GM19193 (cell line): Measurements from ENCODE around the gene SCN1B.

Source experiments
- POLR2A ChIP-seq: IDR thresholded peaks from 4 replicates; pipeline ENCODE4 v1.6.1; 2011; ENCODE audit not compliant: insufficient read depth, insufficient read length; ENCODE audit errors: extremely low read depth

Gene SCN1B

DNA sequence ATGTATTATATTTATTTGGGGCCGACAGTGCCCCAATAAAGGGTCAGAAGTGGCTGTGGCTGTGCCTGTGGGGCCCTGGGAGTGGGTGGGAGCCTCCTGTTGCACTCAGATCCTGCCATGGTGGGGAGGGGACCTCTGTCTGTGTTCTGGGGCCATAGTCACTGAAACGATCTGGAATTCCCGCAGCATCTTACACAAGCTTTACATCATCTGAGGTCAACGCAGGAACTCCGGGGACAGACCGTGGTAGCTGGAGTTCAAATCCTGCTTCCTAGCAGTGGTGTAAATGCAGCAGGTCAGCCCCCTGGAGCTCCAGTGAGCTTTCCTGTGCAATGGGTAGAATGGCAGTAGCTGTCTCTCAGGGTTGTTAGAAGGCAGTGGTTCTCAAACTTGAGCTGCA lies 3.9 kb upstream of the SCN1B start:
- no peak for TF ChIP-seq POLR2A

GRCh38 chr19:35027009-35027408 lies 3.3 kb upstream of the SCN1B start:
- TF ChIP-seq POLR2A: no peak

DNA sequence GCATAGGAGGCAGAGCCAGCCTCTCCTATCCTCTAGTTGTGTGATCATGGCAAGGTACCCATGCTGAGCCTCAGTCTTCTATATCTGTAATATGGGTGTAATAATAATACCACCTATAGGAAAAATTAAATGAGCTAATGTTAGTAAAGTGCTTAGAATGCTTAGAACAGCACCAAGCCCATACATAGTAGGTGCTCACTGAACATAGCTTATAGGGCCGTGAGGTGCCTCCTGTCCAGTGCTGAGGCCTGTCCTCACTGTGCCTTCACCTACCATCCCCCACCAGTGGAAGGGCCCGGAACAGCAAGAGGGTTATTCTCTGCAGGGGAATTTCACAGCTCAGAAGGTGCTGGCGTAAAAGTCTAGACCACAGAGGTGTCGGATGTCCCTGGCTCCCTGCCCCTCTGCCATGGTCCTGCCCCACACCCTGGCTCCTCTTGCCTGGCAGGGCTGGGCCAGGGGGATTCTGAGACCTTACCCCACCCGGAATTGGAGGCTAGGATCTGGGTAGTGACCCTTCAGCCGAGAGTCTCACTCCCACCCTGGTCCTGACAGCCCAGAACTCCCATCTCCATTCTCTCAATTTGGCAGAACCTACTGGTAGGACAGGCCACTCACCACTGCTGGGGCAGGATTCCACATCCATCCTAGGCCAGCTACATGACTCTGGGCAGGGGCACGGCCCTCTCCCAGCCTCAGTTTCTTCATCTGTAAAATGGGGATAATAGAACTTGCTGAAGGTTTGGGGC lies 2.2 kb upstream of the SCN1B start:
- no peak for TF ChIP-seq POLR2A

GRCh38 chr19:35029737-35030256 lies 473 bp upstream of the SCN1B start:
- TF ChIP-seq POLR2A: no peak

- no peak for TF ChIP-seq POLR2A
These were observed 1.0 kb downstream of the SCN1B start for GRCh38 chr19:35031072-35031881.

- no peak for TF ChIP-seq POLR2A
These were observed 2.1 kb downstream of the SCN1B start for GRCh38 chr19:35032356-35032865.

DNA sequence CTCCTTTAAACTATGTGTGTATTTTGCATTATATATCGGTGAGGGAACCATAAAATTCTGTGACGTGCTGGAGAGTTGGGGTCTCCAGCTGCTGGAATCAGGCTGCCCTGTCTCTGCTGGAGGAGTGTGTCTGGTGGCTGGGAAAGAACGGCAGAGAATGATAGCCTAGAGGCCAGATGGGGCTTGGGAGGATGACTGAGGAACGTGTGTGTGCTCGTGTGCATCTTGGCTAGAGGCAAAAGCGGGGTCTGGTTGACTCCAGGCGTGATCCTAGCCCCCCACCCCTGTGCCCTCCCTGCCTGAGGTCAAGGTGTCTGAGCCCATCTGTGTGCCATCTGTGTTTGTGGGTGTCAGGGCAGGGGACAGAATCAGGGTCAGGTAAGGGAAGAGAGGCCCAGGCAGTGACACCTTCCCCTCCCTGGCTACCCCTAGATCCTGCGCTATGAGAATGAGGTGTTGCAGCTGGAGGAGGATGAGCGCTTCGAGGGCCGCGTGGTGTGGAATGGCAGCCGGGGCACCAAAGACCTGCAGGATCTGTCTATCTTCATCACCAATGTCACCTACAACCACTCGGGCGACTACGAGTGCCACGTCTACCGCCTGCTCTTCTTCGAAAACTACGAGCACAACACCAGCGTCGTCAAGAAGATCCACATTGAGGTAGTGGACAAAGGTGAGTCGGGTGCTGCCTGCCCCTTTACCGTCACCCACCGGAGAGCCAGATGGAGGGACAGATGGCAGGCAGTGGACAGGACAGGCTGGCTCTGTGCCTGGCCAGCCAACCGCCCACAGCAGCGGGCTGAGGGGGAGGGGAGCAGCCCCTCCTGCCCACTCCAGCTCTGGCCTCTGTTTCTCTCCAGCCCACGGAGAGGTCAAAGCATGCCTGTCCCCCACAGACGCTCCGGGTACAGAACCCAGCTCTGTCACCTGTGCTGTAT lies 3.1 kb downstream of the SCN1B start:
- TF ChIP-seq POLR2A: no peak

GRCh38 chr19:35034005-35034502 lies 3.8 kb downstream of the SCN1B start:
- no peak for TF ChIP-seq POLR2A

- TF ChIP-seq POLR2A: no peak
These were observed 4.5 kb downstream of the SCN1B start for GRCh38 chr19:35034588-35035382.

DNA sequence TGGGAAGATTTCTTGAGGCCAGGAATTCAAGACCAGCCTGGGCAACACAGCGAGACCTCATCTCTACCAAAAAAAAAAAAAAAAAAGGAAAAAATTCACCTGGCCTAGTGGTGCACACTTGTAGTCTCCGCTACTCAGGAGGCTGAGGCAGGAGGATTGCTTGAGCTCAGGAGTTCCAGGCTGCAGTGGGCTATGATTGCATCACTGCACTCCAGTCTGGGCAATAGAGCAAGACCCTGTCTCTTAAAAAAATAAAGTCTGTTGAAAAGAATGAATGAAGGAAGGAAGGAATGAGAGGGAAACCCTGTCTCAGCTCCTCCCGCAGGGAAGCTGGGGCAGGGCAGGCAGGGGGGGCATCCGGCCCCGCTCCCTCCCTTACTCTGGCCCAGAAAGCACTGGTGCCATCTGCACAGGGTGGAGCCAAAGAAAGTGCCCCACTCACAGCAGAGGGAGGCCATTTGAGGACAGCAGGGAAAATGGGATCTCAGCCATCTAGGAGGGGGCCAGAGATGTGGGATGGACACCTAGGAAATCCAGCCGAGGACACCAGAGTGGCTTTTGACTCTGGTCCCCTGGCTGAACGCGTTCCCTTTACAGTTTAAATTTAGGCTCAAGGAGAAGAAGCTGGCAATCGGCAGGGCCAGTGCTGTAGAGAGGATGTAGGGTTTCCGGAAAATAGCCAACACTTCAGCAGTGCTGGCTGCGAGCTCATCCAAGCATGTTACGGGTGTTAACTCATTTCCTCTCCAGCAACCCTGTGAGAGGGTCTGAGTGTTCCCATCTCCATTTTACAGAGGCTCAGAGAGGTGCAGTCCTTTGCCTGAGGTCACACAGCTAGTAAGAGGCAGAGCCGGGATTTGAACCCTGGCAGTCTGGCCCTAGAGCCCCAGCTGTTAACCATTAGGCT lies 7.7 kb downstream of the SCN1B start:
- no peak for TF ChIP-seq POLR2A

DNA sequence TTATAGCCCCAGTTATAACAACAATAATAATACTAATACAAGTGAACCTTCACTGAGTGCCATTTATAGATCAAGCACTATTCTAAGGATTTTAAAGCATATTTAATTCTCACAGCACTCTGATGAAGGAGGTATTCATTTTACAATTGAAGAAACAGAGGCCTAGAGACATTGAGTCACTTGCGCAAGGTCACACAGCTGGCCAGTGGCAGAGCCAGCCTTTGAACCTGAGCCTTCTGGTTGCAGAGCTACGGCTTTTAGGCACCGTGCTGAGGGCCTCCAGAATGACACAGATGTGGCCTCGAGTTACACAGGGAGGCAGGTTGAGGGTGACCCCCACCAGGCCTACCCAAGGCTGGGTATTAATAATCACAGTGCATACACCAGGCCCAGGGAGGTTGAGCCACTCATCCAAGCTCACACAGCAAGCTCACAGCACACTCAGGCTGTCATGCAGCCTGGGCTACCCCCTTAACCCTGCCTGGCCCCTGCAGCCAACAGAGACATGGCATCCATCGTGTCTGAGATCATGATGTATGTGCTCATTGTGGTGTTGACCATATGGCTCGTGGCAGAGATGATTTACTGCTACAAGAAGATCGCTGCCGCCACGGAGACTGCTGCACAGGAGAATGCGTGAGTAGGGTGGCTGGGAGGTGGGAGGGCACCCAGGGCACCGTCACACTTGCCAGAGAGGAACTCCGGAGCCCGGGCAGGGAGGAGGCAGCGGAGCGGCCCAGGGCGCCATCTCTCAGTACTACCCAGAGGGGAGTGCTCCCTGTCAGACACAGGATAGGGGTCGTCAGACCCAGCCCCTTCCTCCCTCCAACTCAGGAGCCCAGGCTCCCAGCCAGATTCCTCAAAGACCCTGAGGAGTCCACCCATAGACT lies 8.6 kb downstream of the SCN1B start:
- no peak for TF ChIP-seq POLR2A
